HL-60 (cell line): ENCODE results near the gene TMEM98.

Experiments
- CTCF ChIP-seq: IDR thresholded peaks from one replicate; pipeline ENCODE4 v1.5.1; 2011; ENCODE audit warnings: low read length, control low read depth, inconsistent platforms; ENCODE audit not compliant: insufficient read depth
- GABPA ChIP-seq: IDR thresholded peaks from 2 replicates; pipeline ENCODE4 v1.6.1; 2012; ENCODE audit warnings: low read depth
- POLR2AphosphoS5 ChIP-seq: IDR thresholded peaks from 2 replicates; pipeline ENCODE4 v1.6.1; 2012; ENCODE audit warnings: low read depth
- REST ChIP-seq: IDR thresholded peaks from 2 replicates; pipeline ENCODE4 v1.6.1; 2012; ENCODE audit warnings: low read depth; ENCODE audit not compliant: insufficient replicate concordance

GRCh38 chr17:32958418-32958817, 30.5 kb downstream of the TMEM98 start:
- TF ChIP-seq CTCF (no peak), POLR2AphosphoS5 (no peak), REST (no peak), GABPA (no peak)
